Measurements from ENCODE around the gene NNT. TPM values are rescaled to one million over a fixed set of nuclear protein-coding genes. Genes with fewer than 3 reads are reported as not detected.
A peak's percentile ranks its signal among the peaks of the same experiment; 100 is the strongest.

The NNT gene
- total RNA-seq, 1 experiment from 2014 or later = 97.7 TPM

GRCh38 chr5:43623048-43623680, 20.2 kb downstream of the NNT start:
- no peak for DNase-seq (ENCODE audit: low spot score)

GRCh38 chr5:43627028-43627427, 24.0 kb downstream of the NNT start:
- peak; percentile 78 for DNase-seq (ENCODE audit: low spot score)

- DNase-seq (ENCODE audit: low spot score) = peak; percentile 87
These were observed 28.4 kb downstream of the NNT start for GRCh38 chr5:43631182-43631910.

- no peak for DNase-seq (ENCODE audit: low spot score)
These were observed 31.6 kb downstream of the NNT start for GRCh38 chr5:43634621-43635020.

GRCh38 chr5:43635374-43635773, 32.4 kb downstream of the NNT start:
- no peak for DNase-seq (ENCODE audit: low spot score)

DNA sequence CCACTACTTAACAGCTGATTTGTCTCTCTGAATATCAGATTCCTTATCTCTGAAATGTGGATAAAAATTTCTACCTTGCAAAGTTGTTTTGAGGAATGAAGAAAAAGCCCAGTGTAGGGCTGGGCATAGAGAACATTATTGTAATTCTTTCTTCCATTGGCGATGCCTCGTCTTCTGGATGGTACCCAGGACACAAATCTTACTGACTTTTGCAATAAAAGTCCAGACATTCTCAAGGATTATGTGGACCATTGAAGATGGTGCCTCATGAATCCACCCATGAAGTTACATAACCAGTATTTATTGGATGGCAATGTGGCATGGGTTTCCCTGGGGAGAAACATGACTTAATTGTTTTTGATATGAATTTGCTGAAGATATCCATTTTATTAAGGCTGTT, 33.1 kb downstream of the NNT start:
- no peak for DNase-seq (ENCODE audit: low spot score)

DNA sequence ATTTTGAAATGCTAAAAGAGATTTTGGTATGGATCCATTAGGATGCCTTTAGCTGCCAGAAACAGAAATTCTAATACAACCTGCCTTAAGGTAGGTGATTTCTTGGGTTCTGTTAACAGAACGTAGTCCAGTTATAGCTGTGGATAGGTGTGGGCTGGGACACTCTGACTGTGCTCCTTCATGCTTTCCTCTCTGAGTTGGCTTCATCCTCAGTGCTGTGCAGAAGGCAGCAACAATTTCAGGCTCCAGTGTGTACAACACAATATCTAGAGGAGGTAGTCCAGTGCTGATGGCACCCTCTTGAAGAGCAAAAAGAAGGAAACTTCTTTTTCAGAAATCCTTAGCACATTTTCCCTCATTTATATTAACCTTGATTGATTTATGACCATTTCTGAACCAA, 34.4 kb downstream of the NNT start:
- no peak for DNase-seq (ENCODE audit: low spot score)

DNA sequence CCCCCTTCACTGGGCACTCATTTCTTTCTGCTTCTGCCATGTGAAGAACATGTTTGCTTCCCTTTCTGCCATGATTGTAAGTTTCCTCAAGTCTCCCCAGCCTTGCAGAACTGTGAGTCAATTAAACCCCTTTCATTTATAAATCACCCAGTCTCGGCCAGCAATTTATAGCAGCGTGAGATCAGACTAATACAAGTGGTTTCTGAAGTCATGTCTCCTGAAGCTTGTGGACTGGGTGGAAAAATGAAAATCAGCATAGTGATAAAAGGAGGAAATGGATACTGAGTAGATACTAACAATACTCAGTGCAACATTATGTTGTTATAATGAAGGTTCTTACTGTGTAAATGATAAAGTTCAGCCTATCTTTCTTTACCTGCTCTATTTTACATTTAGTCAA, 35.1 kb downstream of the NNT start:
- no peak for DNase-seq (ENCODE audit: low spot score)

GRCh38 chr5:43638546-43638945, 35.6 kb downstream of the NNT start:
- no peak for DNase-seq (ENCODE audit: low spot score)

DNA sequence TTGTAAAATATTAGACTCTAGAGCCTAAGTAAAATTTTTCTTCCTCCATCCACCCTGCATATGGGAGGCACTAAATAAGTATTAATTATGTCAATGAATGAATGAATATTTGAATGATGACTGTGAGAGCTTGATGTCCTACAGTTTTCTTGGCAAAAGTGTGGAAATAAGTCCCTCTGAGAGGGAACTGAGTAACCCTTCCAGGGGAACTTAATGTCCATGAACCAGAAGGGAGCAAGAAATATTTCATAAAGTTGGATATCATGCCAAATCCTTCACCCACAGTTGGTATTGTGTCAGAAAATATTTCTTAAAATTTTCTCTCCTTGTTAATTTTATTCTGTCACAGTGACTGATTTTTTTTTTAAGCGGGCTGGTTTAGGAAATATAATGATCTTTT, 36.6 kb downstream of the NNT start:
- DNase-seq (ENCODE audit: low spot score) = no peak

DNA sequence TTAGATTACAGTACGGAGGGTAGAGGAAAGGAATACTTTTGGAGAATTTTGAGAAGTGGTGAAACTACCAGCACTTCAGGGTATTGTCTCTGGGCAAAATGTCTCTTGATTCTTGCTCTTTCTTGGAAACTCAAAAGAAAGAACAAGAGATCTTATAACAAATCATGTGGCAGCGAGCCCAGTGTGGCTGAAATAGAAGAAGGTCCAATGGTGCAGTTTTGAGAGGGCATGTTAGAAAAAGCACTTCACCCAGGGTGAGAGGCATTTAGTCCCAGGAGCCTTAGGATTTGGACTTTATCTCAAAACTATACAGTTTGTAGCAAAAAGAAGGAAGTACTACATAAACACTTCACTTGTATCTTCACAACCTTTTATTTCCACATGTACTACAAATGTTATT, 39.4 kb downstream of the NNT start:
- no peak for DNase-seq (ENCODE audit: low spot score)

GRCh38 chr5:43643327-43643726, 40.3 kb downstream of the NNT start:
- DNase-seq (ENCODE audit: low spot score) = no peak

DNA sequence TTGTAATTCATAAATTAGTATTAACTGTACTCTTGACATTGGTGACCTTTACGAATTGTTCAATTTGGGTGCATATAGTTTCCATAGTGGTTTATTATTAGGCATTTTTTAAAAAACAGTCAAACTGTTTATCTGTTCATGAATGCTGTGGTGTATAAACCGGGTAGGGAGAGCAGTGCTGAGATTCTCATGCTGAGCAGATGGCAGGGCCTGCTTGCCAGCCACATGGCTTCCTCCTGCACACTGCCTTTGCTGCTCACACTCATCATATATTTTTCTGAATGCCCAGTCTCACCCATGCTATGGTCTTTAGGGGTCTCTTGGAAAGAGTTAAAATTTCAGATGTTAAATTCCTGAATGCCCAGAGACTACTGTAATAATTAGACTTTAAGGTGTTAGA, 40.8 kb downstream of the NNT start:
- no peak for DNase-seq (ENCODE audit: low spot score)

- DNase-seq (ENCODE audit: low spot score) = no peak
These were observed 44.0 kb downstream of the NNT start for GRCh38 chr5:43646992-43647391.

- no peak for DNase-seq (ENCODE audit: low spot score)
These were observed 44.8 kb downstream of the NNT start for GRCh38 chr5:43647789-43648188.

GRCh38 chr5:43648499-43649124, 45.6 kb downstream of the NNT start:
- DNase-seq (ENCODE audit: low spot score) = no peak

GRCh38 chr5:43649256-43649655, 46.3 kb downstream of the NNT start:
- no peak for DNase-seq (ENCODE audit: low spot score)

DNA sequence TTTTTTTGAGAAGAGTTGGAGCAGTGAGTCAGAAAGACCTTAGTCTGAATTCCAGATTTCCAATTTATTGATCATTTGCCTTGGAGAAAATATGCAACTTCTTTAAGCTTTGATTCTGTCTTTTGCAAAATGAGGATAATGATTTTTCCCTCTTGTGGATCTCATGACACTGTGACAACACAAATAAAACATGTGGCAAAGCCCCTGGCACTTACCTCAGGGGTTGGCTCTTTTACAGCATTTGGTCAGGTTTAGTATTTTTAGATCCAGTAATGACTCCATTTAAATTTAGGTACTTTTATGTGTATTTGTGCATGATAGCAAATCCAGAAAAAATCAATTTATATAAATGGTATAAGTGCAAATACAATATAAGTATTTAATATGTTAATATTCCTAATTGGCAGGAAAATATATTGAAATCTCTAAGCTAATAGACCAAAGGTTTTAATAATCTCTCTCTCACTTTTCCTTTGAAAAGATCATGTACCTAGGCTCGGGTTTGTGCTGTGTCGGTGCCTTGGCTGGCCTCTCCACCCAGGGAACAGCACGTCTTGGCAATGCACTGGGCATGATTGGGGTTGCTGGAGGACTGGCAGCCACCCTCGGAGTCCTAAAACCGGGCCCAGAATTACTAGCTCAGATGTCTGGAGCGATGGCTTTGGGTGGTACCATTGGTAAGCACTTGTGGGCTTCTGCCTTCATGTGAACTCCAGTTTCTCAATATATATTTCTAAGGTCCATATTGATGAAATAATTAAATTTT, 49.7 kb downstream of the NNT start:
- DNase-seq (ENCODE audit: low spot score) = no peak

- no peak for DNase-seq (ENCODE audit: low spot score)
These were observed 55.5 kb downstream of the NNT start for GRCh38 chr5:43658509-43658908.

GRCh38 chr5:43659075-43659474, 56.1 kb downstream of the NNT start:
- DNase-seq (ENCODE audit: low spot score) = no peak

DNA sequence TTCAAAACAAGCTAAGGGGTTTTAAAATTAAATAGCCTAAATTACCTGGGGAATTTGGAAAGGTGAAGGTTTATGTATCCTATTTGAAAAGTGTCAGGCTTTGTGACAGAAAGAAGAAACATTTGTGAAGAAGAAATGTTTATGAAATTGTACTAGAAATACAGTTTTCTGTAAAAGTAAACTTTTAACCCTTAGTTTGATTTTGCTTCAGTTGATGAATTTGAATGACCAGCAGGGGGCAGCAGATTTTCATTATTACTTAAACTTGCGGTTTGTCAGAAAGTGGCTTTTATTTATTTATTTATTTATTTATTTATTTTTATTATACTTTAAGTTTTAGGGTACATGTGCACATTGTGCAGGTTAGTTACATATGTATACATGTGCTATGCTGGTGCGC, 58.1 kb downstream of the NNT start:
- peak; percentile 38 for DNase-seq (ENCODE audit: low spot score)

DNA sequence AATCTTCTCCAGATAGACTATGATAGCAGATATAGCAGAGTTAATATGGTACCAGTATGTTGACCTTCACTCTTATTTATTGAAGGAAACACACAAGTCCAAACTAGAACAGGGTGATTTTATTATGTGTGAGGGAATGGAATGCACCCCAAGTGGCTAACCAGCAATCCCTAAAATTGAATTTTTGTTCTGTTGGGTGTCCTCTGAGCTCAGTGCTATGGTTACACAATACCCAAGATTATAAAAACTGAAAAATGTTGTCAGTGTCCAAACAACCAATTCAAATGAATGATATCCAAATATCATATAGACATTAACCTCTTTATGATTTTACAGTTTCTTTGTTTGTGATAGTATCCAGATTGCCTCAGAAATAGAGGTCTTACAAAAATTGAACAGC, 60.9 kb downstream of the NNT start:
- DNase-seq (ENCODE audit: low spot score) = no peak
